Kidney (tissue), 14 donors: ENCODE data around the gene NTRK2. TPM values are rescaled to one million over a fixed set of nuclear protein-coding genes. Genes with fewer than 3 reads are reported as not detected.

Source experiments
- DNase-seq, 5 donors: peaks; one replicate each; pipeline ENCODE4 v3.0.0-alpha.2; 2013 to 2020
- FAIRE-seq: peaks from 2 replicates; lab custom pipeline; 2012; peaks lifted over from hg19 to GRCh38; lab: Jason Lieb, UNC
- H3K27ac ChIP-seq, 2 donors: one replicate each; pipeline ENCODE4 v1.7.0; 2013; ENCODE audit warnings: low read depth in 2 of 2, low read length in 2 of 2, inconsistent platforms in 1 of 2
- H3K27me3 ChIP-seq: one replicate; pipeline ENCODE4 v1.7.1; 2013; ENCODE audit warnings: low read length, inconsistent platforms; ENCODE audit not compliant: control insufficient read depth, insufficient read depth
- H3K36me3 ChIP-seq, 3 donors: one replicate each; pipeline versions ENCODE4 v1.7.0 to v1.7.1; 2013; ENCODE audit warnings: low read length in 3 of 3, control low read depth in 1 of 3, inconsistent platforms in 1 of 3; ENCODE audit not compliant: insufficient read depth in 3 of 3, control insufficient read depth in 2 of 3
- H3K4me1 ChIP-seq, 3 donors: one replicate each; pipeline versions ENCODE4 v1.7.0 to v1.7.1; 2013; ENCODE audit warnings: low read length in 3 of 3, inconsistent platforms in 1 of 3, low read depth in 1 of 3; ENCODE audit not compliant: control insufficient read depth in 2 of 3, insufficient read depth in 2 of 3
- H3K4me3 ChIP-seq, 3 donors: one replicate each; pipeline versions ENCODE4 v1.7.0 to v1.8.1; 2013; ENCODE audit warnings: low read length in 3 of 3, control low read depth in 1 of 3, inconsistent platforms in 1 of 3
- H3K9ac ChIP-seq, 3 donors: one replicate each; pipeline versions ENCODE4 v1.7.0 to v1.7.1; 2013; ENCODE audit warnings: low read length in 3 of 3, control low read depth in 1 of 3, inconsistent platforms in 1 of 3
- H3K9me3 ChIP-seq, 3 donors: one replicate each; pipeline versions ENCODE4 v1.7.0 to v1.7.1; 2013; ENCODE audit warnings: low read length in 3 of 3, control low read depth in 1 of 3, inconsistent platforms in 1 of 3; ENCODE audit not compliant: control insufficient read depth in 2 of 3, insufficient read depth in 1 of 3
- intact Hi-C: fragments of 100-400 bp; cut with DNase I; formaldehyde crosslinking; loops from one replicate; pipeline ENCODE4 v1.11.1; 2022
- polyA plus RNA-seq: library from polyadenylated mRNA; stranded (reverse); fragments of 350-450 nt; fragmentation: Illumina TruSeq; extraction: RNeasy Lipid Tissue Mini Kit (QIAGEN cat#74804); gene quantifications from one replicate; pipeline ENCODE4 v1.2.3, GENCODE V29; 2014; ENCODE audit warnings: low read depth, low replicate concordance; ENCODE audit not compliant: insufficient read depth
- total RNA-seq: library from RNA; stranded (reverse); fragmentation: NEBNext Ultra II Directional; extraction: Animal tissue kit (Norgen Biotek cat#: 25700); gene quantifications from one replicate; pipeline ENCODE4 v1.2.1, GENCODE V29; 2021
- TF ChIP-seq, protein P1 (sequence below): IDR thresholded peaks from 3 replicates; pipeline ENCODE4 v1.5.1; 2012; ENCODE audit warnings: mild to moderate bottlenecking, moderate library complexity, borderline replicate concordance; ENCODE audit not compliant: insufficient read depth; ENCODE audit errors: extremely low read depth
- donor health status: control.
- donor health status: control.
- donor health status: control.
- donor health status: control.
- donor health status: control.
- donor health status: DM: yes; HTN: yes; CAD: no.
- donor health status: Normal renal cell carcinoma (clear cell type).

Gene NTRK2
- total and polyA plus RNA-seq, 2 donors from 2014 or later = 20.0 to 41.2 TPM

DNA sequence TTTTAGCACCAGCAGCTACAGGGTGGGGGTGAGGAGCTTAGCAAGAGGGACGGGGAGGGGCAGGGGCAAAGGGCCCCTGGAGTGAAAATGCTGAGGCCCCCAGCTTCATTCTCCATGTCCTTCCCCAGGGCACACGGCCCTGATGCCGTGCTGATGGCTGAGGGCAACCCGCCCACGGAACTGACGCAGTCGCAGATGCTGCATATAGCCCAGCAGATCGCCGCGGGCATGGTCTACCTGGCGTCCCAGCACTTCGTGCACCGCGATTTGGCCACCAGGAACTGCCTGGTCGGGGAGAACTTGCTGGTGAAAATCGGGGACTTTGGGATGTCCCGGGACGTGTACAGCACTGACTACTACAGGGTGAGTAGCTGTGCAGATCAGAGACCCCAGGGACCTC is 285.6 kb downstream of the NTRK2 start:
- intact Hi-C loops = no loop called here
- FAIRE-seq (no peak), DNase-seq (peak in 1 of 5 donors; percentile 71)
- Histone ChIP-seq H3K4me3 (no peak overlapping the region), H3K27ac (no peak overlapping the region), H3K27me3 (no peaks in the 10 kb centered on the region), H3K36me3 (no peaks in the 10 kb centered on the region), H3K9me3 (no peaks in the 10 kb centered on the region), H3K4me1 (no peaks in the 10 kb centered on the region), H3K9ac (no peak overlapping the region)
- TF ChIP-seq, protein P1, sequence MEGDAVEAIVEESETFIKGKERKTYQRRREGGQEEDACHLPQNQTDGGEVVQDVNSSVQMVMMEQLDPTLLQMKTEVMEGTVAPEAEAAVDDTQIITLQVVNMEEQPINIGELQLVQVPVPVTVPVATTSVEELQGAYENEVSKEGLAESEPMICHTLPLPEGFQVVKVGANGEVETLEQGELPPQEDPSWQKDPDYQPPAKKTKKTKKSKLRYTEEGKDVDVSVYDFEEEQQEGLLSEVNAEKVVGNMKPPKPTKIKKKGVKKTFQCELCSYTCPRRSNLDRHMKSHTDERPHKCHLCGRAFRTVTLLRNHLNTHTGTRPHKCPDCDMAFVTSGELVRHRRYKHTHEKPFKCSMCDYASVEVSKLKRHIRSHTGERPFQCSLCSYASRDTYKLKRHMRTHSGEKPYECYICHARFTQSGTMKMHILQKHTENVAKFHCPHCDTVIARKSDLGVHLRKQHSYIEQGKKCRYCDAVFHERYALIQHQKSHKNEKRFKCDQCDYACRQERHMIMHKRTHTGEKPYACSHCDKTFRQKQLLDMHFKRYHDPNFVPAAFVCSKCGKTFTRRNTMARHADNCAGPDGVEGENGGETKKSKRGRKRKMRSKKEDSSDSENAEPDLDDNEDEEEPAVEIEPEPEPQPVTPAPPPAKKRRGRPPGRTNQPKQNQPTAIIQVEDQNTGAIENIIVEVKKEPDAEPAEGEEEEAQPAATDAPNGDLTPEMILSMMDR = no peak

DNA sequence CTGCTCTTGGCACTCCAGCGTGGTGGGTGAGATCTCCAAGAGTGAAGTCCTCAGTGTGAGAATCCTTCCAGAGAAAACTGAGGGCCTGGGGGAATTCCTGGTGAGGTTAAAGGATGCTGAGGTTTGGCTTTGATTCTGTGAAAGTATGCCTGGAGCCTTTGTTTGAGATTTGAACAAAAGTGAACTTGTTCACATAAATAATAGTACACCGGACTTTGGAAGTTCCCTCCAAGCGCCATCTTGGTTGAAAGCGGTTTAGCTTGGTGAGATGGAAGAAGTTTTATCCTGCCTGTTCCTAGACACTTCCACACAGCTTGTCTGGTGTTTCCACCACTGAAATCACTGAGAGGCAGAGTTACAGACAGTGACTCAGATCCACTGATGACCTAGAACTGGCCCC is 286.4 kb downstream of the NTRK2 start:
- Histone ChIP-seq H3K4me1 (no peaks in the 10 kb centered on the region), H3K9me3 (no peaks in the 10 kb centered on the region), H3K4me3 (no peak overlapping the region), H3K27ac (no peak overlapping the region), H3K27me3 (no peaks in the 10 kb centered on the region), H3K9ac (no peak overlapping the region), H3K36me3 (no peaks in the 10 kb centered on the region)
- FAIRE-seq (no peak), DNase-seq (no peak)
- TF ChIP-seq, protein P1 = no peak
- intact Hi-C loops = no loop called here

GRCh38 chr9:84959339-84959738 is 289.8 kb downstream of the NTRK2 start:
- Histone ChIP-seq H3K9ac (no peak overlapping the region), H3K4me3 (no peak overlapping the region), H3K4me1 (no peaks in the 10 kb centered on the region), H3K27ac (no peak overlapping the region), H3K9me3 (no peaks in the 10 kb centered on the region), H3K36me3 (no peaks in the 10 kb centered on the region), H3K27me3 (no peaks in the 10 kb centered on the region)
- DNase-seq (no peak), FAIRE-seq (no peak)
- TF ChIP-seq, protein P1 = no peak
- intact Hi-C loops = no loop called here
